ENCODE data around the gene ACKR2.

Gene ACKR2

DNA sequence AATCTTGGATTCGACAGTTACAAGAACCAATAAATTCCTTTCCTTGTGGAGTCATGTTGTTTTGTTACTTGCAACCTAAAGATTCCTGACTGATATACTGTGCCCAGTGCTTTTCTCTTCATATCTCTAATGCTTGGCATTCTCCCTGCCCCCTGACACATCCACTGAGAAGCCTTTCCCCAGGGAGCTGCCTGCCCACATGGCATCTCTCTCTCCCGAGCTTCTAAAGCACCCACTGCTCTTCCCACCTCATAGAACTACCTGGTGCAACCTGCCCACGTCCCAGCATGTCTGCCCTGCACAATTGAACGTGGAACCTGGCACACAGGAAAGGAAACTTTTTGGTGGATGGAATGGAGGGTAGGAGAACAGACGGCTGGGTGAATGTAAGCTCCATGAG is 59.6 kb downstream of the ACKR2 start:
- DNase-seq: no peak
- H3K9me3 ChIP-seq: no peaks in the 10 kb centered on the region
- peaks cover 13% of the 10 kb centered on the region for H3K4me1 ChIP-seq
- no peaks in the 10 kb centered on the region for H3K27me3 ChIP-seq
- H3K4me3 ChIP-seq (ENCODE audit: low read depth, low read length): no peak overlapping the region
- no peaks in the 10 kb centered on the region for H3K36me3 ChIP-seq
- TF ChIP-seq, protein P1, sequence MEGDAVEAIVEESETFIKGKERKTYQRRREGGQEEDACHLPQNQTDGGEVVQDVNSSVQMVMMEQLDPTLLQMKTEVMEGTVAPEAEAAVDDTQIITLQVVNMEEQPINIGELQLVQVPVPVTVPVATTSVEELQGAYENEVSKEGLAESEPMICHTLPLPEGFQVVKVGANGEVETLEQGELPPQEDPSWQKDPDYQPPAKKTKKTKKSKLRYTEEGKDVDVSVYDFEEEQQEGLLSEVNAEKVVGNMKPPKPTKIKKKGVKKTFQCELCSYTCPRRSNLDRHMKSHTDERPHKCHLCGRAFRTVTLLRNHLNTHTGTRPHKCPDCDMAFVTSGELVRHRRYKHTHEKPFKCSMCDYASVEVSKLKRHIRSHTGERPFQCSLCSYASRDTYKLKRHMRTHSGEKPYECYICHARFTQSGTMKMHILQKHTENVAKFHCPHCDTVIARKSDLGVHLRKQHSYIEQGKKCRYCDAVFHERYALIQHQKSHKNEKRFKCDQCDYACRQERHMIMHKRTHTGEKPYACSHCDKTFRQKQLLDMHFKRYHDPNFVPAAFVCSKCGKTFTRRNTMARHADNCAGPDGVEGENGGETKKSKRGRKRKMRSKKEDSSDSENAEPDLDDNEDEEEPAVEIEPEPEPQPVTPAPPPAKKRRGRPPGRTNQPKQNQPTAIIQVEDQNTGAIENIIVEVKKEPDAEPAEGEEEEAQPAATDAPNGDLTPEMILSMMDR (IDR thresholded peaks at IDR 0.05; ENCODE audit: low read depth, low read length): no peak

DNA sequence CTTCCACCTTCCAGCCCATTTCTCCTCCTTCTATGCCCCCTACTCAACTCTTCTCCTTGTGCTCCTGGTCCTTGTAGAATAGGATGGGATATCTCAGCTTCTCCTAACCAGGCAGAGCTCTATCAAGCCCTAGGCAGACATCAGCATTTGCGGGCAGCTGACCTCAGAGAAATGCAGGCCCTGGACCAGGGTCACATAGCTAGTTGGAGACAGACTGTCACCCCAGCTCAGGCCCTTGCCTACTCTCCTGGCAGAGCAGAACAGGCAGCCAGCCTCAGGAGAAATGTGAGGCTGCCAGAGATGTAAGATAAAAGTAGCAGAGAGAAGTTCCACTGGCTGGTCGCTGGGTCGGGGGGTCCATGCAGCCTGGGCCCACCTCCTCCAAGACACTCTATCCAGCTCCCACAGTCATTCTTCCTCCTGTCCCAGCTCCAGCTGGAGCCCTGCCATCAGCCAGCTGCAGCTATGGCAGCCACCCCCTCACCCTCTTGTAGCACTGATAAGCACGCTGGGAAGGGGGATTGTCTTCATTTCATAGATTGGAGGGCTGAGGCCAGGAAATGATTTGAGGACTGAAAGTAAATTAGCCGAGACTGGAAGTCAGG is 62.4 kb downstream of the ACKR2 start:
- peak; percentile 74 for DNase-seq

DNA sequence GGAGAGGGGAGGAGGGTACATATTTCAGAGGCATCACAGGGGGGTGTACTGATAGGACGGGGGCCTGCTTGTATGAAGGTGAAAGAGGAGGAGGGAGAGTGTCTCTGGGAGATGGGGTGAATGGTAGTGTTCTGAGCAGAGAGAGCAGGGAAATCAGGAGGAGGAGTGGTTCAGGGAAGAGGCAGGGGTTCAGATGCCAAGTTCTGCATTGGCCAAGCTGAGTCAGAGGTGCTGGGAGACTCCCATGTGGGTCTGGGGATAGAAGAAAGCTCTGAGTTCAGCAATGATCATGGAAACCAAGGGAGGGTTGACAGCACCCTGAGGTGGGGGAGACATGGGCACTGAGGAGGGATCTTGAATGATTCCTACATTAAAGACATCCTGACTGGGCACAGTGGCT is 63.5 kb downstream of the ACKR2 start:
- TF ChIP-seq, protein P1 (IDR thresholded peaks at IDR 0.05; ENCODE audit: low read depth, low read length): no peak
- Histone ChIP-seq H3K9me3 (no peaks in the 10 kb centered on the region), H3K36me3 (no peaks in the 10 kb centered on the region), H3K27me3 (no peaks in the 10 kb centered on the region), H3K4me3 (ENCODE audit: low read depth, low read length) (no peak overlapping the region), H3K4me1 (peaks cover 13% of the 10 kb centered on the region)
- no peak for DNase-seq

More for the DNA sequence above, 62.4 kb downstream of the ACKR2 start:
- H3K36me3 ChIP-seq: no peaks in the 10 kb centered on the region
- no peaks in the 10 kb centered on the region for H3K9me3 ChIP-seq
- H3K27me3 ChIP-seq: no peaks in the 10 kb centered on the region
- H3K4me3 ChIP-seq (ENCODE audit: low read depth, low read length): peak overlapping the region; percentile 16; the same call in 1 of the 2 replicates
- TF ChIP-seq, protein P1 (IDR thresholded peaks at IDR 0.05; ENCODE audit: low read depth, low read length): no peak
- H3K4me1 ChIP-seq: peaks cover 13% of the 10 kb centered on the region

DNA sequence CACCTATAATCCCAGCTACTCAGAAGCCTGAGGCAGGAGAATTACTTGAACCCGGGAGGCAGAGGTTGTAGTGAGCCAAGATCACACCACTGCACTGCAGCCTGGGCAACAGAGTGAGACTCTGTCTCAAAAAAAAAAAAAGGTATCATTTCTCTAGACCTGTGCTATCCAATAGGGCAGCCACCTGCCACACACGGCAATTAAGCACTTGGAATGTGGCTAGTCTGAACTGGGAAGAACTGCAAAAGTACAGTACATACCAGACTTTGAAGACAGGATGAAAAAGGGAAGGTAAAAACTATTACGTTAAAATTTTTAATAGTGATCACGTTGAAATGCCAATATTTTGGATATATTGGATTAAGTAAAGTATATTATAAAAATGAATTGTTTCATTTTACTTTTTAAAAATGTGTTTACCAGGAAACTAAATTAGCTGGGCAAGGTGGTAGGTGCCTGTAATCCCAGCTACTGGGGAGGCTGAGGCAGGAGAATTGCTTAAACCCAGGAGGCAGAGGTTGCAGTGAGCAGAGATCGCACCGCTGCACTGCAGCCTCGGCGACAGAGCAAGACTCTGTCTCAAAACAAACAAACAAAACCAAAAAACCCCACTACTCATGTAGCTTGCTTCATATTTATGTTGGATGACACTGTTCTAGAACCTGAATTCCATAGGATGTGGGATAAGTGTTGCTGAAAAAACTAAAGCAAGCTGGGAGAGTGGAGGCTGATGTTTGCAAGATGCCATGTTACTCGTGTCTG is 64.2 kb downstream of the ACKR2 start:
- no peaks in the 10 kb centered on the region for H3K9me3 ChIP-seq
- DNase-seq: no peak
- no peak overlapping the region for H3K4me3 ChIP-seq (ENCODE audit: low read depth, low read length)
- no peaks in the 10 kb centered on the region for H3K36me3 ChIP-seq
- TF ChIP-seq, protein P1 (IDR thresholded peaks at IDR 0.05; ENCODE audit: low read depth, low read length): no peak
- peaks cover 13% of the 10 kb centered on the region for H3K4me1 ChIP-seq
- no peaks in the 10 kb centered on the region for H3K27me3 ChIP-seq

DNA sequence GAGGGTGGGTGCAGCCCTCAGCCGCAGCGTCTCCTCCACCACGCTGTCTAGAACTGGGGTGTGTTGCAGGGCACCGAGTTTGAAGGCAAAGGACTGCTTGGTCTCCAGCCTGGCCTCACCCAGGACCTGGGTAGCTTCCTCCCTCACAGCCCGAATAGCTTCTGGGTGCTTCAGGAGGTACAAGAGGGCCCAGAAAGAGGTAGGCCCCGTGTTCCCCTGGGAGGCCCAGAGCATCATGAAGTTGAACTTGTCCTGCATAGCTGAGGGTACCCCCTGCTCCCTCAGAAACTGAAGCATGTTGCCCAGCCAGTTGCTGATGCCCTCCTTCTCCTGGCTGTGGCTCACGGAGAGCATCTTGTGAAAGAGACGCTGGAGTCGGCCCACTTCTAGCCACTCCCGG is 65.5 kb downstream of the ACKR2 start:
- TF ChIP-seq, protein P1 (IDR thresholded peaks at IDR 0.05; ENCODE audit: low read depth, low read length): no peak
- no peak overlapping the region for H3K4me3 ChIP-seq (ENCODE audit: low read depth, low read length)
- H3K27me3 ChIP-seq: no peaks in the 10 kb centered on the region
- no peaks in the 10 kb centered on the region for H3K9me3 ChIP-seq
- no peak for DNase-seq
- H3K36me3 ChIP-seq: no peaks in the 10 kb centered on the region
- H3K4me1 ChIP-seq: peaks cover 13% of the 10 kb centered on the region

Data from BE2C (cell line).